B cell (primary cell): ENCODE data around the gene MOB3A. TPM values are rescaled to one million over a fixed set of nuclear protein-coding genes. Genes with fewer than 3 reads are reported as not detected.

ENCODE experiments used
- ATAC-seq: fragments of 200-7000 bp; cut with Tn5 transposase; one replicate; pipeline ENCODE4 v1.10.0; 2021; ENCODE audit warnings: low read depth, mild to moderate bottlenecking, moderate number of reproducible peaks, moderate library complexity
- CTCF ChIA-PET: fragments of 350-600 bp; sonication (Branson Sonifier 250); formaldehyde crosslinking; loops from one replicate; lab custom pipeline; 2021; ENCODE audit warnings: antibody characterized with exemption, inconsistent platforms; lab: Charles Lee
- POLR2A ChIA-PET: fragments of 350-600 bp; sonication (Branson Sonifier 250); formaldehyde crosslinking; loops from one replicate; lab custom pipeline; 2021; ENCODE audit warnings: antibody characterized with exemption; lab: Charles Lee
- DNase-seq: peaks from one replicate; pipeline ENCODE4 v3.0.0; 2013
- H2AFZ ChIP-seq: 2 replicates; pipeline ENCODE4 v1.6.1; 2012; ENCODE audit warnings: mild to moderate bottlenecking, low read depth, low read length; ENCODE audit not compliant: insufficient read depth, poor library complexity, severe bottlenecking
- H3K27ac ChIP-seq, 2 donors: 1 replicate in 1 of 2; 2 replicates in 1 of 2; pipeline ENCODE4 v1.5.1; 2012 to 2013; ENCODE audit warnings: low read length in 2 of 2, mild to moderate bottlenecking in 2 of 2, moderate library complexity in 1 of 2
- H3K27me3 ChIP-seq, 4 experiments: fragments of 200-600 bp in 1 of 4; sonication (generic) in 1 of 4; replicated peaks in 1 of 4; 1 replicate in 2 of 4; 2 replicates in 2 of 4; pipeline versions ENCODE4 v1.6.1 to v1.7.0; 2013 to 2016; ENCODE audit warnings: low read length in 3 of 4, mild to moderate bottlenecking in 2 of 4, mixed read lengths in 1 of 4, moderate library complexity in 1 of 4; ENCODE audit not compliant: insufficient read depth in 4 of 4, control insufficient read depth in 3 of 4; ENCODE audit errors: control extremely low read depth in 1 of 4
- H3K36me3 ChIP-seq, 2 experiments: replicated peaks in 1 of 2; 1 replicate in 1 of 2; 2 replicates in 1 of 2; pipeline versions ENCODE4 v1.6.1 to v1.7.1; 2013; ENCODE audit warnings: low read length in 1 of 2; ENCODE audit not compliant: insufficient read depth in 2 of 2, control insufficient read depth in 1 of 2; ENCODE audit errors: control extremely low read depth in 1 of 2, extremely low read depth in 1 of 2
- H3K4me1 ChIP-seq, 2 donors: fragments of 200-600 bp in 1 of 2; sonication (generic) in 1 of 2; 1 replicate in 1 of 2; 2 replicates in 1 of 2; pipeline versions ENCODE4 v1.5.1 to v1.6.1; 2013 to 2017; ENCODE audit warnings: low read length in 2 of 2; ENCODE audit not compliant: control insufficient read depth in 2 of 2, insufficient read depth in 2 of 2
- H3K4me2 ChIP-seq: replicated peaks from 2 replicates; pipeline ENCODE3; 2012; ENCODE audit warnings: mild to moderate bottlenecking, low read depth, low read length; ENCODE audit not compliant: poor library complexity, severe bottlenecking
- H3K4me3 ChIP-seq, 5 experiments: fragments of 200-600 bp in 1 of 5; sonication (generic) in 1 of 5; 1 replicate in 3 of 5; 2 replicates in 2 of 5; pipeline versions ENCODE4 v1.5.1 to v1.7.0; 2011 to 2016; ENCODE audit warnings: low read length in 4 of 5, mild to moderate bottlenecking in 4 of 5, low read depth in 2 of 5, control low read depth in 1 of 5, moderate library complexity in 1 of 5; ENCODE audit not compliant: insufficient read depth in 1 of 5; ENCODE audit errors: control extremely low read depth in 1 of 5, extremely low read depth in 1 of 5
- H3K79me2 ChIP-seq: fragments of 200-600 bp; sonication (generic); one replicate; pipeline ENCODE4 v1.6.0; 2016; ENCODE audit warnings: low read length; ENCODE audit not compliant: control insufficient read depth, insufficient read depth
- H3K9ac ChIP-seq: fragments of 200-600 bp; sonication (generic); 2 replicates; pipeline ENCODE4 v1.6.1; 2017; ENCODE audit warnings: mild to moderate bottlenecking, low read length, moderate library complexity
- H3K9me3 ChIP-seq, 3 donors: one replicate each; pipeline versions ENCODE4 v1.6.1 to v1.7.1; 2013; ENCODE audit warnings: low read length in 2 of 3; ENCODE audit not compliant: control insufficient read depth in 2 of 3, insufficient read depth in 1 of 3; ENCODE audit errors: control extremely low read depth in 1 of 3
- H4K20me1 ChIP-seq: 2 replicates; pipeline ENCODE4 v1.6.0; 2012; ENCODE audit warnings: mild to moderate bottlenecking, low read length; ENCODE audit not compliant: insufficient read depth, control insufficient read depth, poor library complexity, severe bottlenecking
- H3K27ac Mint-ChIP-seq: one replicate; pipeline ENCODE4 v1.8.0; 2021; ENCODE audit warnings: mixed read lengths
- H3K27me3 Mint-ChIP-seq: one replicate; pipeline ENCODE4 v1.8.0; 2021; ENCODE audit warnings: mixed read lengths
- H3K4me1 Mint-ChIP-seq: one replicate; pipeline ENCODE4 v1.8.0; 2021; ENCODE audit warnings: mixed read lengths
- H3K4me3 Mint-ChIP-seq: one replicate; pipeline ENCODE4 v1.8.0; 2021; ENCODE audit warnings: mixed read lengths
- H3K9me3 Mint-ChIP-seq: one replicate; pipeline ENCODE4 v1.8.0; 2022; ENCODE audit warnings: mixed read lengths; ENCODE audit not compliant: insufficient read depth
- EZH2 ChIP-seq: IDR thresholded peaks from 2 replicates; pipeline ENCODE4 v1.6.1; 2012; ENCODE audit warnings: borderline replicate concordance, low read depth, mild to moderate bottlenecking, moderate library complexity, low read length; ENCODE audit not compliant: insufficient read depth, poor library complexity, severe bottlenecking
- WGBS: methylation state at CpG from one replicate; pipeline ENCODE4 v1.1.5; 2013; ENCODE audit warnings: missing lambda C conversion rate; ENCODE audit not compliant: insufficient coverage; 5-methylcytosine and 5-hydroxymethylcytosine counted together
- intact Hi-C: fragments of 100-400 bp; cut with micrococcal nuclease; formaldehyde crosslinking; loops from one replicate; pipeline ENCODE4 v1.10.0; 2022
- polyA plus RNA-seq: library from polyadenylated mRNA; depleted of rRNA; stranded (reverse); fragments of >200 nt; gene quantifications from 2 replicates; pipeline ENCODE4 v1.2.3, GENCODE V29; 2012
- small RNA-seq: library from RNA; depleted of rRNA; stranded (forward); fragments of <200 nt; gene quantifications from one replicate; pipeline ENCODE3, GENCODE V24; 2012; ENCODE audit warnings: low replicate concordance, low read depth; ENCODE audit not compliant: insufficient read length
- total RNA-seq, 2 donors: library from RNA; stranded (reverse); fragments of 120-200 nt in 1 of 2; gene quantifications; 1 replicate in 1 of 2; 2 replicates in 1 of 2; pipeline versions ENCODE4 v1.2.3 to v1.2.4, GENCODE V29; 2013 to 2022
- TF ChIP-seq, protein P1 (sequence below): fragments of 200-600 bp; IDR thresholded peaks from one replicate; pipeline ENCODE4 v1.8.0; 2022; ENCODE audit warnings: antibody characterized with exemption, mild to moderate bottlenecking

MOB3A gene
- total and polyA plus RNA-seq, 2 donors (not counting 1 experiment from before 2014, with no cell fraction given), result 190 to 228 TPM

DNA sequence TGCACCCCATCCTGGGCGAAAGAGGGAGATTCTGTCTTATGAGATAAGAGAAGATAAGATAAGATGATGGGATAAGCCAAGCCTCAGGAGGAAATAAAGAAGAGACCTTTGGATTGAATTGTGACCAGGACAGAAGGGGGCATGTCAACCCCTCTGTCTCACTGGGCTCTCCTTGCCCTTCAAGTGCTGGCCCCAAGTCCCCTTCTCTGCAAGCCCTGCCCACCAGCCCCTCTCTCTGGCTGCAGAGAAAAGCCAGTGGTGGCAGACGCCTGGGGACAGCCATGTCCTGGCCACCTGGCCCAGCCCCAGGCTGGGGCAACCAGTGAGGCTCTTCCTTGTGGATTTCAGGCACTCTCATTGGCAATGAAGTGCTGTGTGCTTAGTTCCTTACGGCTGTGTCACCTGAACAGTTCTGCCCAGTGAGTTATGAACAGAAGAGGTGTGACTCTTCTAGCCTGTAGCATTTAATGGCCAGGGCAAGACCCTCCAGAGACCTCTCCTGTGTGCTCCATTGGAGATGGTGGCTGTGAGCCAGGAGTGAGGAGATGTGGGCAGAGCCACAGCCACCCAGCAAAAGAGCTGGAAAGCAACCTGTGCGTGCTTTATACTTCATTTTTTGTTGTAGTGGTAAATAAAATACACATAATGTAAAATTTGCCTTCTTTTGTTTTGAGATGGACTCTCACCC is 74.5 kb downstream of the MOB3A start:
- Histone ChIP-seq H3K27me3 (no peaks in the 10 kb centered on the region), H3K9ac (no peak overlapping the region), H3K27ac (no peak overlapping the region), H3K4me3 (no peak overlapping the region), H3K9me3 (no peaks in the 10 kb centered on the region), H3K4me1 (peaks cover 5 to 8% of the 10 kb centered on the region in 2 donors), H3K79me2 (peaks cover 14% of the 10 kb centered on the region), H2AFZ (no peak overlapping the region), H3K36me3 (no peaks in the 10 kb centered on the region), H3K4me2 (no peak overlapping the region), H4K20me1 (no peaks in the 10 kb centered on the region)
- no peak overlapping the region for H3K4me3 Mint-ChIP-seq
- H3K9me3 Mint-ChIP-seq, result no peaks in the 10 kb centered on the region
- POLR2A ChIA-PET, result interaction anchor here (0.6 to 1.1 kb wide), 3 partner anchors 12 to 80 kb away, joined by 4 to 7 read pairs (median 4); no protein-coding TSS in a partner anchor
- intact Hi-C loops, result no loop called here
- peaks cover 6% of the 10 kb centered on the region for H3K4me1 Mint-ChIP-seq
- WGBS, result 95% methylated on average over 2 of the region's 4 CpGs
- DNase-seq (no peak), ATAC-seq (no peak)
- TF ChIP-seq EZH2, result no peak
- TF ChIP-seq, protein P1, sequence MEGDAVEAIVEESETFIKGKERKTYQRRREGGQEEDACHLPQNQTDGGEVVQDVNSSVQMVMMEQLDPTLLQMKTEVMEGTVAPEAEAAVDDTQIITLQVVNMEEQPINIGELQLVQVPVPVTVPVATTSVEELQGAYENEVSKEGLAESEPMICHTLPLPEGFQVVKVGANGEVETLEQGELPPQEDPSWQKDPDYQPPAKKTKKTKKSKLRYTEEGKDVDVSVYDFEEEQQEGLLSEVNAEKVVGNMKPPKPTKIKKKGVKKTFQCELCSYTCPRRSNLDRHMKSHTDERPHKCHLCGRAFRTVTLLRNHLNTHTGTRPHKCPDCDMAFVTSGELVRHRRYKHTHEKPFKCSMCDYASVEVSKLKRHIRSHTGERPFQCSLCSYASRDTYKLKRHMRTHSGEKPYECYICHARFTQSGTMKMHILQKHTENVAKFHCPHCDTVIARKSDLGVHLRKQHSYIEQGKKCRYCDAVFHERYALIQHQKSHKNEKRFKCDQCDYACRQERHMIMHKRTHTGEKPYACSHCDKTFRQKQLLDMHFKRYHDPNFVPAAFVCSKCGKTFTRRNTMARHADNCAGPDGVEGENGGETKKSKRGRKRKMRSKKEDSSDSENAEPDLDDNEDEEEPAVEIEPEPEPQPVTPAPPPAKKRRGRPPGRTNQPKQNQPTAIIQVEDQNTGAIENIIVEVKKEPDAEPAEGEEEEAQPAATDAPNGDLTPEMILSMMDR, result no peak
- no peak overlapping the region for H3K27ac Mint-ChIP-seq
- no peaks in the 10 kb centered on the region for H3K27me3 Mint-ChIP-seq
- CTCF ChIA-PET, result interaction anchor here (1.1 kb wide), 1 partner anchor 89 kb away, joined by 3 read pairs; no protein-coding TSS in a partner anchor

Small RNAs within 50 kb of the gene (small RNA-seq; reads per million reads assigned to genes)
- not detected for gene AC007136.1

Other genes with a start within 250 kb of the MOB3A start
- 72.4 and 72.6 TPM in 2 replicates for gene REXO1, start 247.8 kb downstream of the MOB3A start, total RNA-seq
- 108 and 898 TPM in 2 replicates for gene REXO1, start 247.8 kb downstream of the MOB3A start, polyA plus RNA-seq
- gene KLF16, start 232.7 kb downstream of the MOB3A start, total RNA-seq, result 29.7 and 35.8 TPM in 2 replicates
- gene KLF16, start 232.7 kb downstream of the MOB3A start, polyA plus RNA-seq, result 43.5 and 49.0 TPM in 2 replicates
- 58.1 and 63.1 TPM in 2 replicates for gene ABHD17A, start 210.8 kb downstream of the MOB3A start, total RNA-seq
- gene ABHD17A, start 210.8 kb downstream of the MOB3A start, polyA plus RNA-seq, result 127 and 134 TPM in 2 replicates
- 13.4 and 13.9 TPM in 2 replicates for gene ADAT3, start 190.9 kb downstream of the MOB3A start, total RNA-seq
- 5.3 and 6.1 TPM in 2 replicates for gene ADAT3, start 190.9 kb downstream of the MOB3A start, polyA plus RNA-seq
- 60.0 and 62.9 TPM in 2 replicates for gene SCAMP4, start 190.9 kb downstream of the MOB3A start, total RNA-seq
- 47.9 and 51.0 TPM in 2 replicates for gene SCAMP4, start 190.9 kb downstream of the MOB3A start, polyA plus RNA-seq
- gene CSNK1G2, start 155.2 kb downstream of the MOB3A start, total RNA-seq, result 153 and 154 TPM in 2 replicates
- gene CSNK1G2, start 155.2 kb downstream of the MOB3A start, polyA plus RNA-seq, result 288 and 304 TPM in 2 replicates
- gene BTBD2, start 80.6 kb downstream of the MOB3A start, total RNA-seq, result 75.2 and 86.2 TPM in 2 replicates
- 85.6 and 86.4 TPM in 2 replicates for gene BTBD2, start 80.6 kb downstream of the MOB3A start, polyA plus RNA-seq
- gene MKNK2, start 45.1 kb downstream of the MOB3A start, total RNA-seq, result 777 and 813 TPM in 2 replicates
- gene MKNK2, start 45.1 kb downstream of the MOB3A start, polyA plus RNA-seq, result 440 and 1,053 TPM in 2 replicates
- 80.8 and 93.9 TPM in 2 replicates for gene IZUMO4, start 589 bp upstream of the MOB3A start, total RNA-seq
- gene IZUMO4, start 589 bp upstream of the MOB3A start, polyA plus RNA-seq, result 34.8 and 45.9 TPM in 2 replicates
- 96.4 and 108 TPM in 2 replicates for gene AP3D1, start 55.2 kb upstream of the MOB3A start, total RNA-seq
- 109 and 114 TPM in 2 replicates for gene AP3D1, start 55.2 kb upstream of the MOB3A start, polyA plus RNA-seq
- gene DOT1L, start 67.6 kb upstream of the MOB3A start, total RNA-seq, result 50.5 and 50.6 TPM in 2 replicates
- gene DOT1L, start 67.6 kb upstream of the MOB3A start, polyA plus RNA-seq, result 23.5 and 25.5 TPM in 2 replicates
- 82.4 and 86.7 TPM in 2 replicates for gene PLEKHJ1, start 140.0 kb upstream of the MOB3A start, total RNA-seq
- gene PLEKHJ1, start 140.0 kb upstream of the MOB3A start, polyA plus RNA-seq, result 89.2 and 117 TPM in 2 replicates
- gene SF3A2, start 140.5 kb upstream of the MOB3A start, total RNA-seq, result 129 and 140 TPM in 2 replicates
- 98.2 and 113 TPM in 2 replicates for gene SF3A2, start 140.5 kb upstream of the MOB3A start, polyA plus RNA-seq
- 4.5 and 7.3 TPM in 2 replicates for gene AMH, start 153.0 kb upstream of the MOB3A start, total RNA-seq
- gene AMH, start 153.0 kb upstream of the MOB3A start, polyA plus RNA-seq, result 1.5 and 1.9 TPM in 2 replicates
- gene JSRP1, start 160.1 kb upstream of the MOB3A start, total RNA-seq, result 2.8 and 3.0 TPM in 2 replicates
- gene JSRP1, start 160.1 kb upstream of the MOB3A start, polyA plus RNA-seq, result 1.6 and 2.1 TPM in 2 replicates
- 0.71 and 0.90 TPM in 2 replicates for gene PEAK3, start 185.8 kb upstream of the MOB3A start, total RNA-seq
- gene PEAK3, start 185.8 kb upstream of the MOB3A start, polyA plus RNA-seq, result 0.07 and 0.18 TPM in 2 replicates
- 3.9 and 4.8 TPM in 2 replicates for gene LINGO3, start 211.8 kb upstream of the MOB3A start, total RNA-seq
- 0.56 and 1.1 TPM in 2 replicates for gene LINGO3, start 211.8 kb upstream of the MOB3A start, polyA plus RNA-seq
- gene LSM7, start 232.3 kb upstream of the MOB3A start, total RNA-seq, result 180 and 201 TPM in 2 replicates
- gene LSM7, start 232.3 kb upstream of the MOB3A start, polyA plus RNA-seq, result 585 and 820 TPM in 2 replicates
- 479 and 511 TPM in 2 replicates for gene SPPL2B, start 232.4 kb upstream of the MOB3A start, total RNA-seq
- gene SPPL2B, start 232.4 kb upstream of the MOB3A start, polyA plus RNA-seq, result 415 and 423 TPM in 2 replicates